ENCODE measurements around the gene SEPTIN10. TPM values are rescaled to one million over a fixed set of nuclear protein-coding genes. Genes with fewer than 3 reads are reported as not detected.

Gene SEPTIN10
- total and polyA plus RNA-seq, 9 of the 15 experiments (the other 6 are each of a cell fraction or from before 2014, with no cell fraction given), result 0.40 TPM; not detected in 8

GRCh38 chr2:109532728-109533076, 81.1 kb downstream of the SEPTIN10 start (continued):
- TF ChIP-seq NONO (IDR thresholded peaks at IDR 0.05; ENCODE audit: low read depth in 2 of 2, low read length in 1 of 2), result no peak
- TF ChIP-seq NEUROD1 (IDR thresholded peaks at IDR 0.05; ENCODE audit: borderline replicate concordance, low read depth, low read length, partially characterized antibody), result no peak
- TF ChIP-seq MBD2 (IDR thresholded peaks at IDR 0.05; ENCODE audit: borderline replicate concordance, low read depth), result no peak

- no peak for ATAC-seq
- Histone ChIP-seq H3K9me1 (ENCODE audit: control insufficient read depth, insufficient read depth, low read length) (no peaks in the 10 kb centered on the region), H3K27me3 (ENCODE audit: control insufficient read depth in 2 of 2, insufficient read depth in 2 of 2, low read length in 2 of 2) (peaks cover 0 to 45% of the 10 kb centered on the region in 2 experiments; a peak in 3 of 5 replicates)
- no peak for TF ChIP-seq RBM34 (IDR thresholded peaks at IDR 0.05; ENCODE audit: borderline replicate concordance, insufficient read depth, low read length)
- TF ChIP-seq SMARCB1 (IDR thresholded peaks at IDR 0.05; ENCODE audit: insufficient read length, low read depth), result no peak
- no peak for TF ChIP-seq FOXP4 (CRISPR knock-in tag; IDR thresholded peaks at IDR 0.05; ENCODE audit: borderline replicate concordance)
- TF ChIP-seq ZBTB17 (CRISPR knock-in tag; IDR thresholded peaks at IDR 0.05), result no peak
- TF ChIP-seq NONO (IDR thresholded peaks at IDR 0.05; ENCODE audit: low read depth in 2 of 2, low read length in 1 of 2), result no peak
- TF ChIP-seq CBX2 (IDR thresholded peaks at IDR 0.05; ENCODE audit: insufficient read depth, low read length, poor library complexity, severe bottlenecking), result no peak
- no peak for TF ChIP-seq SMARCE1 (IDR thresholded peaks at IDR 0.05)
- TF ChIP-seq ZNF124 (CRISPR knock-in tag; IDR thresholded peaks at IDR 0.05), result no peak
- TF ChIP-seq NFATC3 (IDR thresholded peaks at IDR 0.05), result no peak
- TF ChIP-seq SRF (CRISPR knock-in tag; IDR thresholded peaks at IDR 0.05), result no peak
- TF ChIP-seq CHD1 (IDR thresholded peaks at IDR 0.05; ENCODE audit: low read length), result no peak
- TF ChIP-seq DEAF1 (CRISPR knock-in tag; IDR thresholded peaks at IDR 0.05), result no peak
- TF ChIP-seq ARNT (IDR thresholded peaks at IDR 0.05), result no peak
Measured at GRCh38 chr2:109531896-109532727, 81.7 kb downstream of the SEPTIN10 start.

More at GRCh38 chr2:109531896-109532727, 81.7 kb downstream of the SEPTIN10 start:
- no peaks in the 10 kb centered on the region for H3K4me1 ChIP-seq (replicated peaks in 1 of 2; ENCODE audit: control insufficient read depth in 2 of 2, insufficient read depth in 2 of 2, low read length in 2 of 2)
- BruUV-seq (replicated peaks), result no TSS peak
- H3K4me3 ChIP-seq, result no peak overlapping the region
- H3K4me2 ChIP-seq (ENCODE audit: insufficient read depth, low read length), result no peak overlapping the region
- in situ Hi-C loops (cut with MboI) (no loop called here), intact Hi-C loops (cut with micrococcal nuclease) (no loop called here)
- 0% methylated on average over 10 of the region's 10 CpGs for WGBS (ENCODE audit: insufficient coverage, low coverage, missing lambda C conversion rate)
- no peaks in the 10 kb centered on the region; the same call in 1 of the 2 replicates for H4K20me1 ChIP-seq (replicated peaks; ENCODE audit: control insufficient read depth, insufficient read depth, low read length)
- no peaks in the 10 kb centered on the region for H3K9me3 ChIP-seq (replicated peaks; ENCODE audit: control insufficient read depth, insufficient read depth, low read depth, low read length)
- no peaks in the 10 kb centered on the region for H3K79me2 ChIP-seq (ENCODE audit: control insufficient read depth, insufficient read depth, low read length)
- H3K36me3 ChIP-seq (ENCODE audit: control insufficient read depth, insufficient read depth, low read length), result no peaks in the 10 kb centered on the region
- no peak overlapping the region for H2AFZ ChIP-seq (ENCODE audit: low read depth, low read length)
- DNase-seq (ENCODE audit: extremely low read depth in 1 of 4, low spot score in 3 of 4) (no peak), FAIRE-seq (no peak)
- no peak overlapping the region for H3K9ac ChIP-seq (ENCODE audit: insufficient read depth in 1 of 2, low read depth in 2 of 2, low read length in 2 of 2)
- H3K27ac ChIP-seq (ENCODE audit: extremely low read depth, low read depth, low read length), result no peak overlapping the region
- ChIA-PET POLR2A (interaction anchor here (0.6 kb wide), 1 partner anchor 368 kb away, joined by 4 read pairs; no protein-coding TSS in a partner anchor), CTCF (ENCODE audit: low intra/inter-chr PET ratio) (no interaction called here)

Measured in K562 (cell line).